BJ (cell line): ENCODE results near the gene TAF6. TPM values are rescaled to one million over a fixed set of nuclear protein-coding genes. Genes with fewer than 3 reads are reported as not detected.

ENCODE experiments used
- CTCF ChIA-PET: fragments of 350-600 bp; formaldehyde crosslinking; extraction: SDS; loops from one replicate; lab custom pipeline; 2021; ENCODE audit warnings: antibody characterized with exemption, inconsistent platforms; lab: Yijun Ruan, JAX
- POLR2A ChIA-PET: fragments of 300-600 bp; sonication (Branson Sonifier 250); formaldehyde crosslinking; extraction: SDS; loops from one replicate; lab custom pipeline; 2021; ENCODE audit warnings: antibody characterized with exemption; lab: Charles Lee
- DNase-seq: peaks from one replicate; pipeline ENCODE4 v3.0.0-alpha.2; 2011; ENCODE audit warnings: low read depth
- H3K27me3 ChIP-seq: 2 replicates; pipeline ENCODE4 v1.6.0; 2011; ENCODE audit warnings: low read length; ENCODE audit not compliant: control insufficient read depth, insufficient read depth
- H3K36me3 ChIP-seq: 2 replicates; pipeline ENCODE4 v1.5.1; 2011; ENCODE audit warnings: low read length; ENCODE audit not compliant: control insufficient read depth, insufficient read depth
- H3K4me3 ChIP-seq: 2 replicates; pipeline ENCODE4 v1.5.1; 2011; ENCODE audit warnings: low read depth, mild to moderate bottlenecking, control low read depth, low read length
- polyA plus RNA-seq: library from polyadenylated mRNA; depleted of rRNA; stranded (reverse); fragments of >200 nt; gene quantifications from 2 replicates; pipeline ENCODE4 v1.2.3, GENCODE V29; 2011
- TF ChIP-seq, protein P1 (sequence below): IDR thresholded peaks from 2 replicates; pipeline ENCODE4 v1.5.1; 2011; ENCODE audit warnings: low read depth, mild to moderate bottlenecking, control low read depth, inconsistent platforms, low read length, moderate library complexity; ENCODE audit not compliant: insufficient read depth

TAF6 gene
- polyA plus RNA-seq, 1 experiment = 39.5 TPM

DNA sequence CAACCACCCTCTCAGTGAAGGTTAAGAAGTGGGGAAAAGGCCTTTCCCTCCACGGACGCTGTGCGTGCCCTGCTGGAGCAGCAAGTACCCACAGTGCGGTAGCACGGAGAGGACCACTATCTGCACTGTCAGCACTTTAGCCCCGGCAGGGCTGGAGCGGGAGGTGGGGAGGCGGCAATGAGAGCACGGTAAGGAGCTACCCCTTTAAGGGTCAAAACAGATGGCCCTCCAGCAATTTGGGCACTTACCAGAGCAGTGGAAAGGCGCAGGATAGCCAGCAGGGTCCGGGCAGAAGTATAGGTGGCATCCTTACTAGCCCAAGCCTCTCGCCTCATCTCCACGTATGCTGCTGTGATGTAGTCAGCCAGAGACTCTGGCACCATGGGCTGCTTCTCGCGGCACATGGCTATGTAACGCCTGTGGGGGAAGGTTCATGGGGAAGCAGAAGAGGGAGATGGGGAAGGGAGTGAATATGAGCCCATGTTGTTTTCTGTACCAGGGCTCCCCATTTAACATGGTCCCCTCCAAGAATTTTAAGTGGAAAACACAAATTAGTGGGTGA lies 25.2 kb downstream of the TAF6 start:
- peaks cover 59% of the 10 kb centered on the region for H3K36me3 ChIP-seq
- POLR2A ChIA-PET = no interaction called here
- DNase-seq = no peak
- no peak overlapping the region for H3K4me3 ChIP-seq
- CTCF ChIA-PET = interaction anchor here (0.5 kb wide), 1 partner anchor 9 kb away, joined by 5 read pairs; no protein-coding TSS in a partner anchor
- TF ChIP-seq, protein P1, sequence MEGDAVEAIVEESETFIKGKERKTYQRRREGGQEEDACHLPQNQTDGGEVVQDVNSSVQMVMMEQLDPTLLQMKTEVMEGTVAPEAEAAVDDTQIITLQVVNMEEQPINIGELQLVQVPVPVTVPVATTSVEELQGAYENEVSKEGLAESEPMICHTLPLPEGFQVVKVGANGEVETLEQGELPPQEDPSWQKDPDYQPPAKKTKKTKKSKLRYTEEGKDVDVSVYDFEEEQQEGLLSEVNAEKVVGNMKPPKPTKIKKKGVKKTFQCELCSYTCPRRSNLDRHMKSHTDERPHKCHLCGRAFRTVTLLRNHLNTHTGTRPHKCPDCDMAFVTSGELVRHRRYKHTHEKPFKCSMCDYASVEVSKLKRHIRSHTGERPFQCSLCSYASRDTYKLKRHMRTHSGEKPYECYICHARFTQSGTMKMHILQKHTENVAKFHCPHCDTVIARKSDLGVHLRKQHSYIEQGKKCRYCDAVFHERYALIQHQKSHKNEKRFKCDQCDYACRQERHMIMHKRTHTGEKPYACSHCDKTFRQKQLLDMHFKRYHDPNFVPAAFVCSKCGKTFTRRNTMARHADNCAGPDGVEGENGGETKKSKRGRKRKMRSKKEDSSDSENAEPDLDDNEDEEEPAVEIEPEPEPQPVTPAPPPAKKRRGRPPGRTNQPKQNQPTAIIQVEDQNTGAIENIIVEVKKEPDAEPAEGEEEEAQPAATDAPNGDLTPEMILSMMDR = no peak
- no peaks in the 10 kb centered on the region for H3K27me3 ChIP-seq

DNA sequence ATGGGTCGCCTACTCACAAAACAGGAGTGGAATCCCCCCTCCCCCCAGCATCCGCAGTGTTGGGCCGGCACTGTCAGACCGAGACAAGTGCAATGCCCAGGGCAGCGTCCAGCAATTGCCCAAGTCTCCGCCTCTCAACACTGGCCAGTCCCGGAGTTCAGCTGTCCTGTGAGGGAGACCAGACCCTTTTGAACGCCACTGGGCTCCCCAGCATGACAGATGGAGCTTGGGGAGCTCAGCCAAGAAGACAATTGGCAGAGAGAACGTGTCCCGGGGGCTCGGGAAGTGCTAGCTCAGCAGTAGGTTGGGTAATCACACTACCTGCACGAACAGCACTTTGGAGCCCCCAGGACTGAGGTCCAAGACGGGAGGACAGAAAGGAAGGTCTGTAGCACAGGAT lies 25.7 kb downstream of the TAF6 start:
- Histone ChIP-seq H3K4me3 (no peak overlapping the region), H3K36me3 (peaks cover 56% of the 10 kb centered on the region), H3K27me3 (no peaks in the 10 kb centered on the region)
- no peak for DNase-seq
- CTCF ChIA-PET = interaction anchor here (0.5 to 0.6 kb wide), 2 partner anchors 9 to 99 kb away, joined by 3 to 5 read pairs; no protein-coding TSS in a partner anchor
- TF ChIP-seq, protein P1 = no peak
- POLR2A ChIA-PET = no interaction called here

DNA sequence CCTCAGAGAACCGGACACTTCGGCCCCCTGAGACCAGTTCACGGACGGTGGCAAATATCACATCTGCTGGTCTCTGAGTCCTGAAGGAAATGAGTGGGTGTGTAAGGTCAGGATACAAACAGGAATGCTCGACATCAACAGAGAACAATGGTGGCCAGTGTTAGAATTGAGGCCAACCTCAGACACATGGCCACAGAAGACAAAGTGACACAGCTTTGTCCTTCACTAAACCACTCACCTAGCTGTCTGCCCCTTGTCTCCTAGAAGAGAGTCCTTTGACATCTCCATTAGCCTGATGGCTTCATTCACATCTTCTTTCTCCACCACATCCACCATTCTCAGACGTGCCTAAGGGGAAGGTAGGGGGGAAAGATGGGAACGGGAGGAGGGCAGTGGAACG lies 26.1 kb downstream of the TAF6 start:
- Histone ChIP-seq H3K27me3 (no peaks in the 10 kb centered on the region), H3K36me3 (peaks cover 52% of the 10 kb centered on the region), H3K4me3 (no peak overlapping the region)
- no peak for DNase-seq
- ChIA-PET CTCF (interaction anchor here (0.6 kb wide), 1 partner anchor 99 kb away, joined by 3 read pairs; no protein-coding TSS in a partner anchor), POLR2A (no interaction called here)
- TF ChIP-seq, protein P1 = no peak

DNA sequence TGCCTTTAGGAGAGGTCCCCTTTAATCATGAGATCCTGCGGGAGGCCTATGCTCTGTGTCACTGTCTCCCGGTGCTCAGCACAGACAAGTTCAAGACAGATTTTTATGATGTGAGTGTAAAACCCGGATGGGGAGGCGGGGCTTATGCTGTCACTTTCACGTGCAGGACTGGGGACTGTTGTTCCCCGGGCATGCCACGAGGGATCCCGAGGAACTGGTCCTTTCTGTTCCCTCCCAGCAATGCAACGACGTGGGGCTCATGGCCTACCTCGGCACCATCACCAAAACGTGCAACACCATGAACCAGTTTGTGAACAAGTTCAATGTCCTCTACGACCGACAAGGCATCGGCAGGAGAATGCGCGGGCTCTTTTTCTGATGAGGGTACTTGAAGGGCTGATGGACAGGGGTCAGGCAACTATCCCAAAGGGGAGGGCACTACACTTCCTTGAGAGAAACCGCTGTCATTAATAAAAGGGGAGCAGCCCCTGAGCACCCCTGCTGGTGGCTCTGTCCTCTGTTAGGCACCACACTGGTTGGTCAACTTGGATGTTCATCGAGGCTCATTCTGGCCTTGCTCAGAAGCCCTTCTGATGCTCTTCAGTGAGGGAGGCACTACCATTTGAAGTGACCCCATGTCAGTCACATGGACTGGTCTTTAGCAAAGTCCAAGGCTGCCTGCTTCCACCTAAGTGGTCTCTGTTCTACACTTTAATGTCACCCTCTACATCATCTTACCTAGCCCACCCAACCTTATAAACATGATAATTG lies 27.6 kb downstream of the TAF6 start:
- TF ChIP-seq, protein P1 = peak; percentile 17; the same call in 1 of the 2 replicates
- Histone ChIP-seq H3K4me3 (no peak overlapping the region), H3K27me3 (no peaks in the 10 kb centered on the region), H3K36me3 (peaks cover 45% of the 10 kb centered on the region)
- no peak for DNase-seq
- POLR2A ChIA-PET = no interaction called here
- CTCF ChIA-PET = interaction anchor here (0.8 kb wide), 1 partner anchor 9 kb away, joined by 3 read pairs; no protein-coding TSS in a partner anchor
